Transverse colon (tissue), 4 donors: Measurements from ENCODE around the gene MYH16. TPM values are rescaled to one million over a fixed set of nuclear protein-coding genes. Genes with fewer than 3 reads are reported as not detected.
"Not testable (repeated sequence)": the region's sequence is repeated elsewhere in the genome, so short reads cannot be mapped to it uniquely, and the experiment has no call there.

ENCODE experiments used
- DNase-seq: peaks from one replicate; pipeline ENCODE4 v3.0.0-alpha.2; 2019
- H3K27ac ChIP-seq, 4 donors: fragments of 200-600 bp; sonication (generic); 2 replicates each; pipeline ENCODE4 v1.5.1; 2016 to 2018; ENCODE audit warnings: inconsistent platforms in 4 of 4
- H3K27me3 ChIP-seq: fragments of 200-600 bp; sonication (generic); 2 replicates; pipeline ENCODE4 v1.5.1; 2017; ENCODE audit warnings: inconsistent platforms
- H3K36me3 ChIP-seq, 4 donors: fragments of 200-600 bp; sonication (generic); 2 replicates each; pipeline ENCODE4 v1.5.1; 2017 to 2019; ENCODE audit warnings: inconsistent platforms in 4 of 4
- H3K4me1 ChIP-seq, 4 donors: fragments of 200-600 bp; sonication (generic); 2 replicates each; pipeline ENCODE4 v1.5.1; 2017 to 2020; ENCODE audit warnings: inconsistent platforms in 4 of 4
- H3K4me3 ChIP-seq, 4 donors: fragments of 200-600 bp; sonication (generic); 1 replicate in 1 of 4; 2 replicates in 3 of 4; pipeline versions ENCODE4 v1.5.1 to v1.6.1; 2017 to 2019; ENCODE audit warnings: inconsistent platforms in 4 of 4
- H3K9me3 ChIP-seq, 2 donors: fragments of 200-600 bp; sonication (generic); 2 replicates each; pipeline ENCODE4 v1.5.1; 2017 to 2019; ENCODE audit warnings: inconsistent platforms in 2 of 2
- EP300 ChIP-seq: sonication (generic); formaldehyde crosslinking; IDR thresholded peaks from one replicate; pipeline ENCODE4 v1.6.1; 2017; ENCODE audit warnings: antibody characterized with exemption, low read depth
- POLR2A ChIP-seq: fragments of 450-650 bp; IDR thresholded peaks from one replicate; pipeline ENCODE4 v1.6.1; 2016; ENCODE audit warnings: antibody characterized with exemption, mild to moderate bottlenecking, moderate library complexity
- POLR2AphosphoS5 ChIP-seq, 3 donors: sonication (generic); formaldehyde crosslinking; IDR thresholded peaks; one replicate each; pipeline ENCODE4 v1.6.1; 2016; ENCODE audit warnings: antibody characterized with exemption in 3 of 3
- WGBS, 2 donors: methylation state at CpG; one replicate each; pipeline ENCODE4 v1.1.5; 2018; ENCODE audit warnings: low coverage in 1 of 2; 5-methylcytosine and 5-hydroxymethylcytosine counted together
- in situ Hi-C, 4 donors: fragments of 200-750 bp; cut with MboI; loops; one replicate each; pipeline versions ENCODE4 v1.15.0 to v1.15.1; 2017; ENCODE audit warnings: low sequenced_read_pairs in 3 of 4, low pct_ligation_motif_present in 1 of 4, low pct_unique_long_range_greater_than_20kb in 1 of 4
- intact Hi-C: fragments of 100-400 bp; cut with DNase I; formaldehyde crosslinking; loops from one replicate; pipeline ENCODE4 v1.15.1; 2023; ENCODE audit warnings: low total_unique reads
- total RNA-seq, 4 donors: library from RNA; depleted of rRNA; stranded (reverse); fragments of >200 nt; gene quantifications; one replicate each; pipeline ENCODE4 v1.1.0, GENCODE V29; 2016
- TF ChIP-seq, protein P1 (sequence below), 5 experiments: fragments of 200-600 bp in 3 of 5; fragments of 450-650 bp in 2 of 5; sonication (generic) in 3 of 5; IDR thresholded peaks; 1 replicate in 2 of 5; 2 replicates in 3 of 5; pipeline ENCODE4 v1.5.1; 2016 to 2017; ENCODE audit warnings: antibody characterized with exemption in 5 of 5, inconsistent platforms in 3 of 5, mild to moderate bottlenecking in 2 of 5, moderate library complexity in 1 of 5

MYH16 gene
- total RNA-seq, 4 donors from 2014 or later, result not detected

DNA sequence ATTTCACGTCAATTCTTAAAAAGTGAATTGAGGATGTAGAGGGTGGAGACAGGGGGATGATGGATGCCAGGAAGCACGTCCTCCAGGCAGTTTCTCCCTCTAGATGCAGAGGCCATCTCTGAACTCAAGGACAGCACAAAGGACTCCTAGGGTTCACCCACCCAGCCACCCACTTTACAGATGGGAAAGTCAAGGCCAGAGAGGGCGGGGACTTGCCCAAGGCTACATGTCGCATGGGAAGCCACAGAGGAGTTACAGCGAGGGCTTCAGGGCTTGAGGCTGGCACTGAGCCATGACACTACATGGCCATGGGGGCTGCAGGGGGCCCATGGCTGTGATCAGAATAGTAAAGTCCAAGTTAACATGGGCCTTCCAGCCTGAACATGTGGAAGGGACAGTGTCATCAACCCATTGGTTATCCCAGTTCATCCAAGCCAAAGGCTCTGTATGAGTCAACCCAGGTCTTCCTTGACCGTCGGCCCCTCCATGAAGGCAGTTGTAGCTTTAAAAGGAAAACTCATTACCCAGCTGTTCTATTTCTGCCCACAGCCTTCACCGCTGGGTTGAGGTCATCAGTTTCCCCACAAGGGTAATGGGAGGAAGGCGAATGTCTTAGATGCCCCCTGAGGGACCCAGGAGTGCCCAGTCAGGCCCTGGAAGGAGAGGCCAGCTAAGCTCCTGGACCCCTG, 40.4 kb upstream of the MYH16 start:
- WGBS, 2 donors, result 72 to 76% methylated on average over 4 to 9 of the region's 9 CpGs

DNA sequence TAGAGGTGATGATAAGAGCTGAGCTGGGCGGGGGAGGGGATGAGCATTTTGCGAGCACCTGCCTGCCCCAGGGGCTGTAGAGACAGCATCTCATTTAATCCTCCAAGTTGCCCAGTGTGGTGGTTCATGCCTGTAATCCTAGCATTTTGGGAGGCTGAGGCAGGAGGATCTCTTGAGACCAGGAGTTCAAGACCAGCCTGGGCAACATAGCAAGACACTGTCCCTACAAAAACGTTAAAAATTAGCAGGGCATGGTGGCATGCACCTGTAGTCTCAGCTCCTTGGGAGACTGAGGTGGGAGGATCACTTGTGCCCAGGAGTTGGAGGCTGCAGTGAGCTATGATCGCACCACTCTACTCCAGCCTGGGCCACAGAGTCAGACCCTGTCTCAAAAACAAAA, 39.7 kb upstream of the MYH16 start:
- H3K36me3 ChIP-seq, H3K27ac ChIP-seq, intact Hi-C loops, H3K4me3 ChIP-seq, H3K9me3 ChIP-seq, H3K27me3 ChIP-seq, H3K4me1 ChIP-seq, DNase-seq, in situ Hi-C loops: not testable (repeated sequence)
- WGBS, 2 donors, result 86 to 92% methylated on average over 2 to 4 of the region's 4 CpGs

More for the DNA sequence above, 40.4 kb upstream of the MYH16 start:
- intact Hi-C loops (no loop called here), in situ Hi-C loops (no loop called here)
- Histone ChIP-seq H3K36me3 (no peaks in the 10 kb centered on the region), H3K27me3 (no peaks in the 10 kb centered on the region), H3K4me1 (no peaks in the 10 kb centered on the region), H3K4me3 (no peak overlapping the region), H3K27ac (no peak overlapping the region), H3K9me3 (no peaks in the 10 kb centered on the region)
- no peak for DNase-seq
- TF ChIP-seq, protein P1, sequence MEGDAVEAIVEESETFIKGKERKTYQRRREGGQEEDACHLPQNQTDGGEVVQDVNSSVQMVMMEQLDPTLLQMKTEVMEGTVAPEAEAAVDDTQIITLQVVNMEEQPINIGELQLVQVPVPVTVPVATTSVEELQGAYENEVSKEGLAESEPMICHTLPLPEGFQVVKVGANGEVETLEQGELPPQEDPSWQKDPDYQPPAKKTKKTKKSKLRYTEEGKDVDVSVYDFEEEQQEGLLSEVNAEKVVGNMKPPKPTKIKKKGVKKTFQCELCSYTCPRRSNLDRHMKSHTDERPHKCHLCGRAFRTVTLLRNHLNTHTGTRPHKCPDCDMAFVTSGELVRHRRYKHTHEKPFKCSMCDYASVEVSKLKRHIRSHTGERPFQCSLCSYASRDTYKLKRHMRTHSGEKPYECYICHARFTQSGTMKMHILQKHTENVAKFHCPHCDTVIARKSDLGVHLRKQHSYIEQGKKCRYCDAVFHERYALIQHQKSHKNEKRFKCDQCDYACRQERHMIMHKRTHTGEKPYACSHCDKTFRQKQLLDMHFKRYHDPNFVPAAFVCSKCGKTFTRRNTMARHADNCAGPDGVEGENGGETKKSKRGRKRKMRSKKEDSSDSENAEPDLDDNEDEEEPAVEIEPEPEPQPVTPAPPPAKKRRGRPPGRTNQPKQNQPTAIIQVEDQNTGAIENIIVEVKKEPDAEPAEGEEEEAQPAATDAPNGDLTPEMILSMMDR (IDR thresholded peaks at IDR 0.05), result no peak
- TF ChIP-seq POLR2AphosphoS5 (IDR thresholded peaks at IDR 0.05) (no peak), EP300 (no peak), POLR2A (no peak)

DNA sequence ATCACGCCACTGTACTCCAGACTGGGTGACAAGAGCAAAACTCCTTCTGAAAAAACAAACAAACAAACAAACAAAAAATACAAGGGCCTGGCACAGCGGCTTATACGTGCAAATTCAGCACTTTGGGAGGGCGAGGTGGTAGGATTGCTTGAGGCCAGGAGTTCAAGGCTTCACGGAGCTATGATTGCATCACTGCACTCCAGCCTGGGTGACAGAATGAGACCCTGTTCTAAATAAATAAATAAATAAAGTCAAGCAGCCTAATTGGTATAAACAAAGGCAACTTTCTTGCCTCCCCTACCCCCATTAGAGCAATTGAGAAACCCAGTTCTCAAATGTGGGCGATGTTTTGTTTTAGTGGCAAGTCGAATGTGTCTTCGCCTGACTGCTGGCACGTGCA, 38.5 kb upstream of the MYH16 start:
- Histone ChIP-seq H3K36me3 (no peaks in the 10 kb centered on the region), H3K27me3 (no peaks in the 10 kb centered on the region), H3K9me3 (no peaks in the 10 kb centered on the region), H3K4me1 (no peaks in the 10 kb centered on the region), H3K27ac (no peak overlapping the region), H3K4me3 (no peak overlapping the region)
- in situ Hi-C loops (no loop called here), intact Hi-C loops (no loop called here)
- no peak for DNase-seq
- WGBS, 2 donors, result 86 to 88% methylated on average over 4 to 9 of the region's 9 CpGs
- TF ChIP-seq, protein P1 (IDR thresholded peaks at IDR 0.05), result no peak
- TF ChIP-seq POLR2AphosphoS5 (IDR thresholded peaks at IDR 0.05) (no peak), EP300 (no peak)

DNA sequence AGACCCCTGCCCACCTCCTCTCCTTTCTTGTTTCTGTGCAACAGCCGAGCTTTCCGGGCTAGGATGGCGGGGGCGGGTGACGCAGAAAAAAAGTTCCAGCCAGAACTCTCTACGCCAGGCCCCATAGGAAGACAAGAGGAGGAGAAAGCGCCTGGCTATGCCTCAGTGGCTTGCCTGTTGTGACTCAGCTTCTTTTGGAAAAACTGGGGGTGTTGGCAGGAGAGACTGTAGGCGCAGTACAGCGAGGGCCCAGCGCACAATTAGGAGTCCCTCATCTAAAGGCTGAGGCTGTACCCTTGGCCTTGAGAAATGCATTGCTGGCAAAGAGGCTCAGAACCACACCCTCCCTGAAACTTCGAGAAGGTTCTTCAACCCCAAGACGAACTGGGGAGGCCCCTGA, 36.7 kb upstream of the MYH16 start:
- TF ChIP-seq POLR2AphosphoS5 (IDR thresholded peaks at IDR 0.05) (no peak), POLR2A (no peak)
- no peaks in the 10 kb centered on the region for H3K36me3 ChIP-seq
- H3K4me1 ChIP-seq, result no peaks in the 10 kb centered on the region
- H3K27ac ChIP-seq, result no peak overlapping the region
- in situ Hi-C loops (no loop called here), intact Hi-C loops (no loop called here)
- 84 to 88% methylated on average over 10 to 12 of the region's 12 CpGs for WGBS, 2 donors
- no peaks in the 10 kb centered on the region for H3K27me3 ChIP-seq
- no peaks in the 10 kb centered on the region for H3K9me3 ChIP-seq
- DNase-seq, result no peak
- no peak overlapping the region for H3K4me3 ChIP-seq

DNA sequence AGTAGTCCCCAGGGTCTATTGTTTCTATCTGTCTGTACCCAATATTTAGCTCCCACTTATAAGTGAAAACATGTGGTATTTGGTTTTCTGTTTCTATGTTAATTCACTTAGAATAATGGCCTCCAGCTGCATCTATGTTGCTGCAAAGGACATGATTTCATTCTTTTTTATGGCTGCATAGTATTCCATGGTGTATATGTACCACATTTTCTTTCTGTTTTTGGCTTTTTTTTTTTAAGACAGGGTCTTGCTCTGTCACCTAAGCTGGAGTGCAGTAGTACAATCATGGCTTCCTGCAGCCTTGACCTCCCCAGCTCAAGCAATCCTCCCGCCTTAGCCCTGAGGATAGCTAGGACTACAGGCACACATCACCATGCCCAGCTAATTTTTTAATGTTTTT, 34.8 kb upstream of the MYH16 start:
- in situ Hi-C loops, H3K9me3 ChIP-seq, intact Hi-C loops: not testable (repeated sequence)

More for the DNA sequence above, 34.8 kb upstream of the MYH16 start:
- H3K4me1 ChIP-seq, DNase-seq, H3K36me3 ChIP-seq, H3K4me3 ChIP-seq, H3K27me3 ChIP-seq, H3K27ac ChIP-seq: not testable (repeated sequence)
- 92 to 100% methylated on average over 1 of the region's 1 CpG for WGBS, 2 donors
